ENCODE results near the gene NLRP1.

NLRP1 gene

DNA sequence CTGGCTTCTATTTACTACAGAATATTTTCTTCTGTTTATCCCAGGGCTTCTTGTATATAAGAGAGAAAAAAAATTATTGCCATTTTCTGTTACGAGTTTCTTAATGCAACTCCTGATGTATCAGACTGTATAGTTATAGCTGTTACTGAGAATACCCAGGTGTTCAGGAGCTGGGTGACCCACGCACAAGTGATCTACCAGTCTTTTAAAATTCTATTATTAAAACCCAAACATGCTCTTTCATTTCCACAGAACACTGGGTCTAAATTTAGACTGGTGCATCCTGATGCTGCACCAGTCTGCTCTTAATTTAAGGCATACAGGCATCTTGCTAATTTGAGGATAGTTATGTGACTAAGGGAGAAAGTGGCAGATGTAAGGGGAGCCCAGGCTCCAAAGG is 31.2 kb upstream of the NLRP1 start:
- Histone ChIP-seq H3K9me3 (no peaks in the 10 kb centered on the region), H3K4me1 (no peaks in the 10 kb centered on the region), H3K27ac (no peak overlapping the region), H3K27me3 (peaks cover 0 to 16% of the 10 kb centered on the region in 2 donors), H3K36me3 (no peaks in the 10 kb centered on the region), H3K4me3 (no peak overlapping the region)
- intact Hi-C loops (cut with DNase I; ENCODE audit: low total_unique reads): no loop called here
- DNase-seq: no peak
- no peak for TF ChIP-seq CTCF (IDR thresholded peaks at IDR 0.05)

DNA sequence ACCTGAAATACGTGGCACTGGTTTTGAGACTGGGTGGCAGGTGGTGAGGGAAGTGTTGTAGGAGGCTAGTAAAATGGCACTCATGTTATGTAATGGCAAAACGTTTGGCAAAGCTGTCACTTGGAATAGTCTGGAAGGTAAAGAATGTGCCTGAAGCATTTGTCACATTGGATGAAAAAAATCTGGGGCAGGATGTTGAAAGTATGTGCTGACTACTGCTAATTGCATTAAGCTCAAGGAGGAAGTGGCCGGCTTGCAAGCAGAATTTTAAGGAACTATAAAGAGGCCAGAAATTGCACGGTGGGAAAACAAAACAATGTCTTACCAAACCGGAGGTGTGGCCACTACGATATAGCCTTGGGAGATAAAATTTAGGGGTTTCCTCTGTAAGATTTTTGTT is 26.6 kb upstream of the NLRP1 start:
- no peak for DNase-seq
- TF ChIP-seq CTCF (IDR thresholded peaks at IDR 0.05): no peak
- Histone ChIP-seq H3K9me3 (no peaks in the 10 kb centered on the region), H3K36me3 (no peaks in the 10 kb centered on the region), H3K4me1 (no peaks in the 10 kb centered on the region), H3K27me3 (peaks cover 0 to 18% of the 10 kb centered on the region in 2 donors), H3K27ac (no peak overlapping the region), H3K4me3 (no peak overlapping the region)
- intact Hi-C loops (cut with DNase I; ENCODE audit: low total_unique reads): no loop called here

DNA sequence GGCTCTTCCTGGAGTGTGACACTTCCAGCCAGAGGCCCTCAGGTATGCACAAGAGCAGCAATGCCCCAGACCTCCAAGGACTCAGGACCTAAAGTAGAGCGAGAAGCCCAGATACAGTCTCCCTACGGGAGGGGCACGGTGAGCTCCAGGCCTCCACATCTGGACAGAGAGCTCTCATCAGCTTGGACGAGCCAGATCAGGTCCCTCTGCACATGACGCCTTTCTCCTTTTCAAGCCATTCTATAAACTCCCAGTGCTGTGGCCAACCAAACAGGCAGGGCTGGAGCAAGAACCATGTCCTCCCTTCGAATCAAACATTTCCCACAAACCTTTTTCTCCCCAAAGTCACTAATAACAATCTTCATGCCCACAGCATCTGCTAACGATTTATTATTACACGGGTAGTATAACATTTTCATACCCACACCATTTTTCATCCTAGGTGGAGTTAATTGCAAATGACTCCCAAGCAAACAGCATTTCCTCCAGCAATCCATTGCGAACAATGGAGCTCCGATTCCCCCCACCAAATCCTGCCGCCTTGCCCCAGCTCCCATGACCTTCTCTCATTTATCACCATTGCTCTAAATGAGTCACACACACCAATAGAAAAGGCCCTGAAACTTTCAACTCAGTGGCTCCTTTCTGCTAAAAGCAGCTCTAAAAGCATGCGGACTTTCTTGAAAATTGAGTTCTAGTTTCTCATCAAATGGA is 24.2 kb upstream of the NLRP1 start:
- peaks cover 0 to 22% of the 10 kb centered on the region in 2 donors for H3K27me3 ChIP-seq
- no peak overlapping the region for H3K4me3 ChIP-seq
- H3K4me1 ChIP-seq: no peaks in the 10 kb centered on the region
- intact Hi-C loops (cut with DNase I; ENCODE audit: low total_unique reads): no loop called here
- H3K9me3 ChIP-seq: peaks cover 0 to 8% (median 8%) of the 10 kb centered on the region in 3 donors
- H3K27ac ChIP-seq: no peak overlapping the region
- no peak for TF ChIP-seq CTCF (IDR thresholded peaks at IDR 0.05)
- no peaks in the 10 kb centered on the region for H3K36me3 ChIP-seq
- DNase-seq: no peak

DNA sequence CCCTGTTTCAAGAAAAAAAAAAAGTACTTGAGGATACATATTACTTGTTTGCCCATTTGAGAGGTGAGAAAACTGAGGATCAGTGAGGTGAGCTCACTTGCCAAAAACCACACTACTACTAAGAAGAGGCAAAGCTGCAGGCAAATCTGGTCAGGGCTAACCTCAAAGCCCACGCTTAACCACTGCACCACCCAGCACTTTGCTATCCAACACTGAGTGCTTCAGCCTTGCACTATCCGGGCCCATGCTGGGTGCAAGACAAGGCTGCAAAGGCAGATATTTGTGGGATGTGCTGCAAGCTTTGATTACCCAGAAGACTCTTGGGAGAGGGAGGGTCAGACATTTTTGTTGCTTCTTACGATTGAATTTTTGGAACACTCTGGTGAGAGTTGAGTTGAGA is 23.6 kb upstream of the NLRP1 start:
- intact Hi-C loops (cut with DNase I; ENCODE audit: low total_unique reads): no loop called here
- peaks cover 0 to 8% (median 8%) of the 10 kb centered on the region in 3 donors for H3K9me3 ChIP-seq
- no peak for TF ChIP-seq CTCF (IDR thresholded peaks at IDR 0.05)

DNA sequence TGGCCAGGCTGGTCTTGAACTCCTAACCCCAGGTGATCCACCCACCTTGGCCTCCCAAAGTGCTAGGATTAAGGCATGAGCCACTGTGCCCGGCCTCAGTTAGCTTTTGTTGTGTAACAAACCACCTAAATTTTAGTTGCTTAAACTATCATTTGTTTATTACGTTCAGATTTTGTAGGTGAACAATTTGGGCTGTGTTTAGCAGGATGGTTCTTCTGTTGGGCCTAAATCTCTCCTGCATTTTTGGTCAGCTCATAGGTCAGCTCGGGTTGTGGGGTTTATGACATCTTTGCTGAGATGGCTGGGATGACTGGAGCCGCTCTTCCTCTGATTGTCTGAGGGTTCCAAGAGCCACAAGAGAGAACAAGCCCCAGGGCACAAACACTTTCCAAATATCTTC is 21.1 kb upstream of the NLRP1 start:
- TF ChIP-seq CTCF (IDR thresholded peaks at IDR 0.05): no peak
- no peak overlapping the region for H3K4me3 ChIP-seq
- no peaks in the 10 kb centered on the region for H3K36me3 ChIP-seq
- peaks cover 0 to 8% (median 8%) of the 10 kb centered on the region in 3 donors for H3K9me3 ChIP-seq
- no peak for DNase-seq
- intact Hi-C loops (cut with DNase I; ENCODE audit: low total_unique reads): no loop called here
- H3K27ac ChIP-seq: no peak overlapping the region
- H3K27me3 ChIP-seq: peaks cover 0 to 42% of the 10 kb centered on the region in 2 donors
- H3K4me1 ChIP-seq: no peaks in the 10 kb centered on the region

More for the DNA sequence above, 23.6 kb upstream of the NLRP1 start:
- Histone ChIP-seq H3K36me3 (no peaks in the 10 kb centered on the region), H3K27me3 (peaks cover 0 to 25% of the 10 kb centered on the region in 2 donors), H3K4me1 (no peaks in the 10 kb centered on the region), H3K27ac (no peak overlapping the region), H3K4me3 (no peak overlapping the region)
- no peak for DNase-seq

All from tibial artery (tissue), 4 donors.